OCI-LY1 (cell line): ENCODE data around the gene MRPL58.

ENCODE experiments used
- EZH2 ChIP-seq: fragments of 200-600 bp; sonication (generic), shearing (Covaris generic); IDR thresholded peaks from 2 replicates; pipeline ENCODE4 v1.8.0; 2017; ENCODE audit warnings: borderline replicate concordance, mixed run types, mild to moderate bottlenecking, antibody characterized with exemption, low read length, moderate library complexity, mixed read lengths
- TF ChIP-seq, protein P1 (sequence below): fragments of 200-600 bp; sonication (generic), shearing (Covaris generic); IDR thresholded peaks from 2 replicates; pipeline ENCODE4 v1.5.1; 2017; ENCODE audit warnings: mild to moderate bottlenecking, antibody characterized with exemption, low read length, moderate library complexity, mixed read lengths

DNA sequence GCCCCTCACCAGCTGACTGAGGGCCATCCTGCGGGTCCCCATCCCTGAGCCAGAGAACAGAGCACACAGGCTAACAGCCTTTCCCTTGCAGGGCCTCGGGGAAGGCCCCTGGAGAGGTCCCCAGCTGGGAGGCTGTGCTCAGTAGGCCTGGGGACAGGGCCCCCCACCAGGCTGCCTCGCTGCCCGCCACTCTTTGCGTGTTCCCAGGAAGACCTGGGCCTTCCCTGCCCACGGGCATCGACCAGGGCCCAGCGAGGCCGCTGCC, 40.7 kb upstream of the MRPL58 start:
- TF ChIP-seq, protein P1, sequence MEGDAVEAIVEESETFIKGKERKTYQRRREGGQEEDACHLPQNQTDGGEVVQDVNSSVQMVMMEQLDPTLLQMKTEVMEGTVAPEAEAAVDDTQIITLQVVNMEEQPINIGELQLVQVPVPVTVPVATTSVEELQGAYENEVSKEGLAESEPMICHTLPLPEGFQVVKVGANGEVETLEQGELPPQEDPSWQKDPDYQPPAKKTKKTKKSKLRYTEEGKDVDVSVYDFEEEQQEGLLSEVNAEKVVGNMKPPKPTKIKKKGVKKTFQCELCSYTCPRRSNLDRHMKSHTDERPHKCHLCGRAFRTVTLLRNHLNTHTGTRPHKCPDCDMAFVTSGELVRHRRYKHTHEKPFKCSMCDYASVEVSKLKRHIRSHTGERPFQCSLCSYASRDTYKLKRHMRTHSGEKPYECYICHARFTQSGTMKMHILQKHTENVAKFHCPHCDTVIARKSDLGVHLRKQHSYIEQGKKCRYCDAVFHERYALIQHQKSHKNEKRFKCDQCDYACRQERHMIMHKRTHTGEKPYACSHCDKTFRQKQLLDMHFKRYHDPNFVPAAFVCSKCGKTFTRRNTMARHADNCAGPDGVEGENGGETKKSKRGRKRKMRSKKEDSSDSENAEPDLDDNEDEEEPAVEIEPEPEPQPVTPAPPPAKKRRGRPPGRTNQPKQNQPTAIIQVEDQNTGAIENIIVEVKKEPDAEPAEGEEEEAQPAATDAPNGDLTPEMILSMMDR, result no peak
- TF ChIP-seq EZH2, result no peak
